ENCODE measurements around the gene CUL3. TPM values are rescaled to one million over a fixed set of nuclear protein-coding genes. Genes with fewer than 3 reads are reported as not detected.

CUL3 gene
- total RNA-seq, result 52.8 and 60.8 TPM in 2 replicates

DNA sequence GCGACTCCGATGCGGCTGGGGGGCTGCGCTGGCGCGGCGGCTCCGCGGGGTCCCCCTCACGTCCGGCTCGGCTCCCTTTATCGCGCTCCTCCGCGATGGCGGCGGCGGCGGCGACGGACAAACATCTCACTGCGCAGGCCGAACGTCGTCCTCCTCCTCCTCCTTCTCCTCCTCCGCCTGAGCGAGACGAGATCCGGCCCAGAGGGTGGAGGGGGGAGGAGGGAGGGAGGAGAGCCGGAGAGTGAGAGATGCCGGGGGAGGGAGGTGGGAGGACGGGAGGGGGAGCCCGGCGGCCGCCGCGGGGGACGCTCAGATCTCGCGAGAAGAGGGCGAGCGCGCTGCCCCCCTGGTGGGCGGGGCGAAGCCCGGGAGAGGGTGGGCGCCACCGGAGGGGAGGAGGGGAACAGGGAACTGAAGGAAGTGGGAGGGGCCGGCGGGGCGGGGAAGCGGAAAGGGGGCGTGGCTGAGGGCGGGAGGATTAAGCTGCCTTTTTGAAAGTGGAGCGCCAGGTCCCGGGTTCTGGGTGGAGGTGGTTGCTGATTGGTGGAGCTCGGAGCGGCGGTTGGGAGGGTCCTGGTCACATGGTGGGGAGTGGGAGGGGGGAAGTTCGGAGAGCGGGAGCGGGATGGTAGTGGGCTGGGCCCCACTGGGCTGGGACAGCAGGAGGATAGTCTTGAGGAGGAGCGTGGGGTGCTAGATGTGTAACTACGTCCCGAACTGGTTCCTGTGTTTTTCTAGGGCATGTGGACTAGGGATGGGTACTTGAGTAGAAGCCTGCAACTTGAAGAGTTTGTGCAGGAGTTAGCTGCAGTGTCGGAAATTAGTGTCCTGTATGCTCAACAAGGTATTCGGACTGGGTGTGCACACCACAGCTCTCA lies at the start of gene CUL3:
TSS of gene CUL3 (minus strand) at position 153 of the 878 bp plus-strand sequence. CDS start 354 bp downstream, outside the sequence.

Other genes with a start within 250 kb of the CUL3 start
- under 0.01 and 0.14 TPM in 2 replicates for gene FAM124B, start 183.3 kb downstream of the CUL3 start, total RNA-seq
- gene CCDC195, start 131.0 kb upstream of the CUL3 start, total RNA-seq, result not detected in 2 replicates

All from smooth muscle cell of bladder (primary cell).